WTC11 (cell line): ENCODE results near the gene DUSP22. TPM values are rescaled to one million over a fixed set of nuclear protein-coding genes. Genes with fewer than 3 reads are reported as not detected.

Experiments used
- ATAC-seq: fragments of 200-7000 bp; cut with Tn5 transposase; 2 replicates; pipeline ENCODE4 v1.10.0; 2021; ENCODE audit warnings: mild to moderate bottlenecking, moderate library complexity
- CTCF ChIA-PET: fragments of 300-600 bp; sonication (Branson Sonifier 250); formaldehyde crosslinking; loops from one replicate; lab custom pipeline; 2021; ENCODE audit warnings: antibody characterized with exemption; lab: Charles Lee
- POLR2A ChIA-PET: fragments of 350-600 bp; sonication (Branson Sonifier 250); formaldehyde crosslinking; loops from one replicate; lab custom pipeline; 2021; ENCODE audit warnings: antibody characterized with exemption; lab: Charles Lee
- DNase-seq: peaks from one replicate; pipeline ENCODE4 v3.0.0; 2021; ENCODE audit warnings: low spot score
- H3K27ac Mint-ChIP-seq: 2 replicates; pipeline ENCODE4 v1.8.0; 2021; ENCODE audit warnings: mixed read lengths
- H3K27me3 Mint-ChIP-seq: 2 replicates; pipeline ENCODE4 v1.8.0; 2021; ENCODE audit warnings: low read depth, mild to moderate bottlenecking, moderate library complexity, mixed read lengths
- H3K36me3 Mint-ChIP-seq: 2 replicates; pipeline ENCODE4 v1.8.0; 2021; ENCODE audit warnings: mixed read lengths
- H3K4me1 Mint-ChIP-seq: 2 replicates; pipeline ENCODE4 v1.8.0; 2022; ENCODE audit warnings: mixed read lengths
- H3K4me3 Mint-ChIP-seq: 2 replicates; pipeline ENCODE4 v1.8.0; 2021; ENCODE audit warnings: mild to moderate bottlenecking, moderate library complexity, mixed read lengths
- H3K9me3 Mint-ChIP-seq: 2 replicates; pipeline ENCODE4 v1.8.0; 2021; ENCODE audit warnings: mixed read lengths
- CBFB ChIP-seq: sonication (generic); formaldehyde crosslinking; IDR thresholded peaks from 2 replicates; pipeline ENCODE4 v1.8.1; 2022; ENCODE audit warnings: mild to moderate bottlenecking, low read depth, missing genetic modification reagents
- ELF4 ChIP-seq: sonication (generic); formaldehyde crosslinking; IDR thresholded peaks from 2 replicates; pipeline ENCODE4 v1.8.1; 2022; ENCODE audit warnings: low read depth, mild to moderate bottlenecking, moderate library complexity, missing genetic modification reagents
- EMX1 ChIP-seq: fragments of 250-450 bp; sonication (Bioruptor Pico); IDR thresholded peaks from 2 replicates; pipeline ENCODE4 v1.8.0; 2021; ENCODE audit warnings: mild to moderate bottlenecking
- ETV6 ChIP-seq: sonication (generic); formaldehyde crosslinking; IDR thresholded peaks from 2 replicates; pipeline ENCODE4 v1.8.1; 2022; ENCODE audit warnings: mild to moderate bottlenecking, missing genetic modification reagents
- FOXK1 ChIP-seq: sonication (generic); formaldehyde crosslinking; IDR thresholded peaks from 2 replicates; pipeline ENCODE4 v1.8.0; 2022; ENCODE audit warnings: mild to moderate bottlenecking, moderate library complexity, missing genetic modification reagents
- MXD4 ChIP-seq: fragments of 250-450 bp; sonication (Bioruptor Pico); IDR thresholded peaks from 2 replicates; pipeline ENCODE4 v1.8.0; 2021; ENCODE audit warnings: mild to moderate bottlenecking, moderate library complexity, borderline replicate concordance
- NFATC4 ChIP-seq: fragments of 250-450 bp; sonication (Bioruptor Pico); IDR thresholded peaks from 2 replicates; pipeline ENCODE4 v1.9.0; 2021; ENCODE audit warnings: mild to moderate bottlenecking
- PRRX2 ChIP-seq: fragments of 250-450 bp; sonication (Bioruptor Pico); IDR thresholded peaks from 2 replicates; pipeline ENCODE4 v1.8.0; 2021; ENCODE audit warnings: mild to moderate bottlenecking
- SOX15 ChIP-seq: fragments of 250-450 bp; sonication (Bioruptor Pico); IDR thresholded peaks from 2 replicates; pipeline ENCODE4 v1.9.0; 2021; ENCODE audit warnings: mild to moderate bottlenecking
- TP53 ChIP-seq: sonication (generic); formaldehyde crosslinking; IDR thresholded peaks from 2 replicates; pipeline ENCODE4 v1.8.1; 2023; ENCODE audit warnings: mild to moderate bottlenecking, missing genetic modification reagents
- ZNF219 ChIP-seq: sonication (generic); formaldehyde crosslinking; IDR thresholded peaks from 2 replicates; pipeline ENCODE4 v1.8.0; 2023; ENCODE audit warnings: missing genetic modification reagents, mild to moderate bottlenecking, borderline replicate concordance
- ZNF281 ChIP-seq: sonication (generic); formaldehyde crosslinking; IDR thresholded peaks from 2 replicates; pipeline ENCODE4 v1.8.0; 2023; ENCODE audit warnings: mild to moderate bottlenecking, missing genetic modification reagents
- total RNA-seq: library from RNA; stranded (reverse); gene quantifications from 3 replicates; pipeline ENCODE4 v1.2.3, GENCODE V29; 2021
- TF ChIP-seq, protein P1 (sequence below): sonication (generic); formaldehyde crosslinking; IDR thresholded peaks from 2 replicates; pipeline ENCODE4 v1.8.1; 2023; ENCODE audit warnings: mild to moderate bottlenecking, missing genetic modification reagents, borderline replicate concordance
- TF ChIP-seq, protein P2 (sequence below): fragments of 250-450 bp; sonication (Bioruptor Pico); IDR thresholded peaks from 2 replicates; pipeline ENCODE4 v1.8.0; 2021; ENCODE audit warnings: mild to moderate bottlenecking
- TF ChIP-seq, protein P3 (sequence below): sonication (generic); formaldehyde crosslinking; IDR thresholded peaks from 2 replicates; pipeline ENCODE4 v1.8.1; 2023; ENCODE audit warnings: mild to moderate bottlenecking, moderate library complexity, missing genetic modification reagents
- TF ChIP-seq, protein P4 (sequence below): fragments of 250-450 bp; sonication (Bioruptor Pico); conservative IDR thresholded peaks from 2 replicates; pipeline ENCODE4 v1.9.0; 2021; ENCODE audit warnings: mild to moderate bottlenecking
- TF ChIP-seq, protein P5 (sequence below): sonication (generic); formaldehyde crosslinking; conservative IDR thresholded peaks from 2 replicates; pipeline ENCODE4 v1.8.1; 2022; ENCODE audit warnings: mild to moderate bottlenecking, missing genetic modification reagents

The DUSP22 gene
- total RNA-seq, 1 experiment from 2014 or later = 38.5 TPM

DNA sequence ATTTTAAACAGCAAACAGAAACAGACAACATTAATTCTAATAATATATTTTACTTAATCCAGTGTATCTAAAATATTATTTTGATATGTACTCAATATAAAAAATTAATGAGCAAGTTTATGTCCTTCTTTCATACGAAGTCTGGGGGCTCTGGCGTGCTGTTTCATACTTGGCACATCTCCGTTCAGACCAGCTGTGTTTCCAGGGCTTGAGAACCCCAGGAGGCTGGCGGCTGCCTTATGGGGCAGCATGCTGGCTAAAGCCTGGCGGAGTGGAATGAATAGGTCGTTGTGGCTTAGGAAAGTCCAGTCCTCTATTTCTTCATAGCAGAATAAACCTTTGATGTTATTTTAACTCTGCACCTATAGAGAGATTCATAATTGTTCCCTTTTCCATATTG, 43.3 kb downstream of the DUSP22 start:
- TF ChIP-seq TP53 (no peak), ZNF219 (CRISPR knock-in tag) (no peak), ZNF281 (CRISPR knock-in tag) (no peak), PRRX2 (CRISPR knock-in tag) (no peak), ELF4 (no peak), SOX15 (CRISPR knock-in tag) (no peak), MXD4 (no peak)
- TF ChIP-seq, protein P1, sequence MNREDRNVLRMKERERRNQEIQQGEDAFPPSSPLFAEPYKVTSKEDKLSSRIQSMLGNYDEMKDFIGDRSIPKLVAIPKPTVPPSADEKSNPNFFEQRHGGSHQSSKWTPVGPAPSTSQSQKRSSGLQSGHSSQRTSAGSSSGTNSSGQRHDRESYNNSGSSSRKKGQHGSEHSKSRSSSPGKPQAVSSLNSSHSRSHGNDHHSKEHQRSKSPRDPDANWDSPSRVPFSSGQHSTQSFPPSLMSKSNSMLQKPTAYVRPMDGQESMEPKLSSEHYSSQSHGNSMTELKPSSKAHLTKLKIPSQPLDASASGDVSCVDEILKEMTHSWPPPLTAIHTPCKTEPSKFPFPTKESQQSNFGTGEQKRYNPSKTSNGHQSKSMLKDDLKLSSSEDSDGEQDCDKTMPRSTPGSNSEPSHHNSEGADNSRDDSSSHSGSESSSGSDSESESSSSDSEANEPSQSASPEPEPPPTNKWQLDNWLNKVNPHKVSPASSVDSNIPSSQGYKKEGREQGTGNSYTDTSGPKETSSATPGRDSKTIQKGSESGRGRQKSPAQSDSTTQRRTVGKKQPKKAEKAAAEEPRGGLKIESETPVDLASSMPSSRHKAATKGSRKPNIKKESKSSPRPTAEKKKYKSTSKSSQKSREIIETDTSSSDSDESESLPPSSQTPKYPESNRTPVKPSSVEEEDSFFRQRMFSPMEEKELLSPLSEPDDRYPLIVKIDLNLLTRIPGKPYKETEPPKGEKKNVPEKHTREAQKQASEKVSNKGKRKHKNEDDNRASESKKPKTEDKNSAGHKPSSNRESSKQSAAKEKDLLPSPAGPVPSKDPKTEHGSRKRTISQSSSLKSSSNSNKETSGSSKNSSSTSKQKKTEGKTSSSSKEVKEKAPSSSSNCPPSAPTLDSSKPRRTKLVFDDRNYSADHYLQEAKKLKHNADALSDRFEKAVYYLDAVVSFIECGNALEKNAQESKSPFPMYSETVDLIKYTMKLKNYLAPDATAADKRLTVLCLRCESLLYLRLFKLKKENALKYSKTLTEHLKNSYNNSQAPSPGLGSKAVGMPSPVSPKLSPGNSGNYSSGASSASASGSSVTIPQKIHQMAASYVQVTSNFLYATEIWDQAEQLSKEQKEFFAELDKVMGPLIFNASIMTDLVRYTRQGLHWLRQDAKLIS = no peak
- TF ChIP-seq, protein P2, sequence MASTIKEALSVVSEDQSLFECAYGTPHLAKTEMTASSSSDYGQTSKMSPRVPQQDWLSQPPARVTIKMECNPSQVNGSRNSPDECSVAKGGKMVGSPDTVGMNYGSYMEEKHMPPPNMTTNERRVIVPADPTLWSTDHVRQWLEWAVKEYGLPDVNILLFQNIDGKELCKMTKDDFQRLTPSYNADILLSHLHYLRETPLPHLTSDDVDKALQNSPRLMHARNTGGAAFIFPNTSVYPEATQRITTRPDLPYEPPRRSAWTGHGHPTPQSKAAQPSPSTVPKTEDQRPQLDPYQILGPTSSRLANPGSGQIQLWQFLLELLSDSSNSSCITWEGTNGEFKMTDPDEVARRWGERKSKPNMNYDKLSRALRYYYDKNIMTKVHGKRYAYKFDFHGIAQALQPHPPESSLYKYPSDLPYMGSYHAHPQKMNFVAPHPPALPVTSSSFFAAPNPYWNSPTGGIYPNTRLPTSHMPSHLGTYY (CRISPR knock-in tag) = no peak
- ChIA-PET POLR2A (no interaction called here), CTCF (interaction anchor here (1.3 kb wide), 1 partner anchor 16 kb away, joined by 3 read pairs; no protein-coding TSS in a partner anchor)
- Mint-ChIP-seq H3K27ac (no peak overlapping the region), H3K4me3 (no peak overlapping the region), H3K27me3 (peaks cover 7% of the 10 kb centered on the region; the same call in 1 of the 2 replicates), H3K9me3 (peaks cover 42% of the 10 kb centered on the region), H3K4me1 (no peaks in the 10 kb centered on the region), H3K36me3 (peaks cover 37% of the 10 kb centered on the region)
- DNase-seq = no peak
- ATAC-seq = no peak

- no peak for DNase-seq
- Mint-ChIP-seq H3K9me3 (peaks cover 46% of the 10 kb centered on the region), H3K4me3 (no peak overlapping the region), H3K36me3 (peaks cover 44% of the 10 kb centered on the region), H3K27me3 (peaks cover 7% of the 10 kb centered on the region; the same call in 1 of the 2 replicates), H3K27ac (no peak overlapping the region), H3K4me1 (no peaks in the 10 kb centered on the region)
- no peak for ATAC-seq
- POLR2A ChIA-PET = no interaction called here
- TF ChIP-seq FOXK1 (CRISPR knock-in tag) = no peak
- CTCF ChIA-PET = interaction anchor here (1.9 kb wide), 1 partner anchor 15 kb away, joined by 5 read pairs; no protein-coding TSS in a partner anchor
Observed at GRCh38 chr6:336159-337114, 44.1 kb downstream of the DUSP22 start.

DNA sequence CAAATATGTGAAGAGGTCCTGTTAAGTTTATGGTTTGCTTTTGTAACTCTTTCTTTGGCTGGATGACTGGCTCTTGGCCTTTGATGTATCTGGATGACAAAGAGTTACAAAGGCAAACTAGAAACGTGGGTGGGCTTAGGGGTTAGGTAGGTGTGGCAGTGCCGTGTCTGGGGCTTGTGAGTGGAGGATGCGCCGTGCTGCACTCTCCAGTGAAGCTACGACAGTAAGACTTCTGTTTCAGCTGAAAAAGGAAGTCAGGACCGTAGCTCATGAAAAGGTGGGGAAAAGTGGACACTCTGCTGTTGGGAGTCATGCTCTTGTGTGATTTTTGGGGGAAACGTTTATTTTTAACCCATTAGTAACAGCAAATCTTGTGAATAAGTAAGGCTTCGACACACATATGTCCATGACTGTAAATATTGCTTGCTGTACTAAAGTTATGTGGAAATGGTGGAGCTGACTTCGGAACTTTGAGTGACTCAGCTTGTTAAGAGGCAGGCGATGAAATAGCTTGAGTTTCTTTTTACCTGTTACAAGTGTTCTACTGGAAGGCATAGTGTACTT, 45.6 kb downstream of the DUSP22 start:
- Mint-ChIP-seq H3K27me3 (peaks cover 7% of the 10 kb centered on the region; the same call in 1 of the 2 replicates), H3K4me3 (no peak overlapping the region), H3K36me3 (peaks cover 55% of the 10 kb centered on the region), H3K9me3 (peaks cover 55% of the 10 kb centered on the region), H3K4me1 (no peaks in the 10 kb centered on the region), H3K27ac (no peak overlapping the region)
- ATAC-seq = no peak
- ChIA-PET POLR2A (no interaction called here), CTCF (interaction anchor here (1.9 kb wide), 1 partner anchor 14 kb away, joined by 5 read pairs; no protein-coding TSS in a partner anchor)
- no peak for DNase-seq
- TF ChIP-seq CBFB (CRISPR knock-in tag) = no peak
- TF ChIP-seq, protein P3, sequence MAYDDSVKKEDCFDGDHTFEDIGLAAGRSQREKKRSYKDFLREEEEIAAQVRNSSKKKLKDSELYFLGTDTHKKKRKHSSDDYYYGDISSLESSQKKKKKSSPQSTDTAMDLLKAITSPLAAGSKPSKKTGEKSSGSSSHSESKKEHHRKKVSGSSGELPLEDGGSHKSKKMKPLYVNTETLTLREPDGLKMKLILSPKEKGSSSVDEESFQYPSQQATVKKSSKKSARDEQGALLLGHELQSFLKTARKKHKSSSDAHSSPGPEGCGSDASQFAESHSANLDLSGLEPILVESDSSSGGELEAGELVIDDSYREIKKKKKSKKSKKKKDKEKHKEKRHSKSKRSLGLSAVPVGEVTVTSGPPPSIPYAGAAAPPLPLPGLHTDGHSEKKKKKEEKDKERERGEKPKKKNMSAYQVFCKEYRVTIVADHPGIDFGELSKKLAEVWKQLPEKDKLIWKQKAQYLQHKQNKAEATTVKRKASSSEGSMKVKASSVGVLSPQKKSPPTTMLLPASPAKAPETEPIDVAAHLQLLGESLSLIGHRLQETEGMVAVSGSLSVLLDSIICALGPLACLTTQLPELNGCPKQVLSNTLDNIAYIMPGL = no peak
- TF ChIP-seq NFATC4 = no peak
- no peak for TF ChIP-seq ETV6 (CRISPR knock-in tag)
- TF ChIP-seq, protein P4, sequence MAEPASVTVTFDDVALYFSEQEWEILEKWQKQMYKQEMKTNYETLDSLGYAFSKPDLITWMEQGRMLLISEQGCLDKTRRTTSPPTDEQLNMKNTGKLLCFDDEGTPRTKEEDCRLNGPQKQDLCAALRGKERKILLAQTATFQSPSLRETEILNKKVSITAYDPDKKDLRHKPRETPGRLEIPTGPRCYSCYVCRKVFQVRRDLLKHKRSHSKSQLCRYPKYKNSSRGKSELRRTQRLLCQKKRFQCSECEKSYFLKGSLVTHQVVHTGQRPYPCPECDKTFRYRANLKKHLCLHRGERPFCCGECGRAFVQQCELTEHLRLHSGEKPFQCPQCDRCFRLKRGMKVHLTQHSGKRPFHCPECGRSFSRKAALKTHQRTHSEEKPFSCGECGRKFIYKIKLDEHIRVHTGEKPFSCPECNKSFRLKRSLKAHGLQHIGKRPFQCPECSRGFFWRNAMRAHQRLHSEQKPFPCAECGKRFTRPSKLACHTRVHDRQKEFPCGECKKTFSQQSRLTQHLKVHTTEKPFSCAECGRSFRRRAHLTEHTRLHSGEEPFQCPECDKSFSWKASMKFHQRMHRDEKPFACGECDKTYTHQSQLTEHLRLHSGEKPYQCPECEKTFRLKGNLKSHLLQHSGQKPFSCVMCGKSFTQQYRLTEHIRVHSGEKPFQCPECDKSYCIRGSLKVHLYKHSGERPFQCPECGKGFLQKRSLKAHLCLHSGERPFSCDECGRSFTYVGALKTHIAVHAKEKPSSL (CRISPR knock-in tag) = no peak
- no peak for TF ChIP-seq EMX1
- TF ChIP-seq, protein P5, sequence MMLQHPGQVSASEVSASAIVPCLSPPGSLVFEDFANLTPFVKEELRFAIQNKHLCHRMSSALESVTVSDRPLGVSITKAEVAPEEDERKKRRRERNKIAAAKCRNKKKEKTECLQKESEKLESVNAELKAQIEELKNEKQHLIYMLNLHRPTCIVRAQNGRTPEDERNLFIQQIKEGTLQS (CRISPR knock-in tag) = no peak
